Activated T-cell treated with anti-CD3 and anti-CD28 coated beads for 24 hours (primary cell): Measurements from ENCODE around the gene IFNA13.
A peak's percentile ranks its signal among the peaks of the same experiment; 100 is the strongest.

Experiments
- DNase-seq: peaks from one replicate; pipeline ENCODE4 v3.0.0-alpha.2; 2020; ENCODE audit warnings: low read depth

The IFNA13 gene

GRCh38 chr9:21357479-21358460 lies 10.1 kb downstream of the IFNA13 start:
- no peak for DNase-seq

- DNase-seq, result no peak
These were observed 17.1 kb downstream of the IFNA13 start, which contains the start of gene IFNA6 for GRCh38 chr9:21350787-21351186. IFNA6 (minus strand) TSS chr9:21350887; CDS start chr9:21350887, 0 bp downstream.

GRCh38 chr9:21348430-21348970 lies 19.4 kb downstream of the IFNA13 start:
- DNase-seq, result no peak

GRCh38 chr9:21340735-21341134 lies 27.1 kb downstream of the IFNA13 start:
- no peak for DNase-seq

- no peak for DNase-seq
These were observed 31.4 kb downstream of the IFNA13 start for GRCh38 chr9:21336457-21336856.

GRCh38 chr9:21334701-21335632 lies 32.9 kb downstream of the IFNA13 start, which contains the start of gene KLHL9:
KLHL9 (minus strand) TSS chr9:21335404; CDS start chr9:21334859, 545 bp downstream.
- DNase-seq, result peak; percentile 81

- DNase-seq, result no peak
These were observed 34.6 kb downstream of the IFNA13 start for GRCh38 chr9:21333226-21333625.

GRCh38 chr9:21331676-21332402 lies 36.0 kb downstream of the IFNA13 start:
- no peak for DNase-seq

- DNase-seq, result no peak
These were observed 41.2 kb downstream of the IFNA13 start for GRCh38 chr9:21326526-21327139.

- no peak for DNase-seq
These were observed 43.8 kb downstream of the IFNA13 start for GRCh38 chr9:21324047-21324446.

GRCh38 chr9:21322911-21323461 lies 44.9 kb downstream of the IFNA13 start:
- no peak for DNase-seq

- no peak for DNase-seq
These were observed 47.4 kb downstream of the IFNA13 start for GRCh38 chr9:21320465-21320864.

- DNase-seq, result no peak
These were observed 49.6 kb downstream of the IFNA13 start for GRCh38 chr9:21317956-21318923.
